Measurements from ENCODE around the gene GRAMD1A. TPM values are rescaled to one million over a fixed set of nuclear protein-coding genes. Genes with fewer than 3 reads are reported as not detected.

Gene GRAMD1A
- total and polyA plus RNA-seq, 12 donors = 19.5 to 49.4 (median 31.8) TPM

GRCh38 chr19:35017507-35017906 is 17.4 kb downstream of the GRAMD1A start:
- TF ChIP-seq CTCF (IDR thresholded peaks at IDR 0.05) = no peak
- WGBS, 2 donors = 79 to 87% methylated on average over 3 of the region's 3 CpGs
- Histone ChIP-seq H3K27me3 (no peaks in the 10 kb centered on the region), H3K27ac (peak overlapping the region in 3 of 10 donors; percentile 14 to 21 (median 15)), H3K4me3 (no peak overlapping the region), H3K4me1 (peaks cover 2 to 31% (median 9%) of the 10 kb centered on the region in 9 donors), H3K36me3 (peaks cover 0 to 93% (median 65%) of the 10 kb centered on the region in 9 donors), H3K9me3 (no peaks in the 10 kb centered on the region)
- ATAC-seq (no peak), DNase-seq (no peak)
- intact Hi-C loops (cut with DNase I) = no loop called here

- H3K9me3 ChIP-seq = no peaks in the 10 kb centered on the region
- no peak for ATAC-seq
- H3K36me3 ChIP-seq = peaks cover 0 to 100% (median 74%) of the 10 kb centered on the region in 9 donors
- 95 to 99% methylated on average over 4 of the region's 4 CpGs for WGBS, 2 donors
- no peaks in the 10 kb centered on the region for H3K27me3 ChIP-seq
- TF ChIP-seq CTCF (IDR thresholded peaks at IDR 0.05) = no peak
- no peak for DNase-seq
- no peak overlapping the region for H3K4me3 ChIP-seq
- intact Hi-C loops (cut with DNase I) = no loop called here
- H3K4me1 ChIP-seq = peaks cover 0 to 27% (median under 1%) of the 10 kb centered on the region in 9 donors
- no peak overlapping the region for H3K27ac ChIP-seq
Observed at GRCh38 chr19:35018379-35018778, 18.3 kb downstream of the GRAMD1A start.

- H3K4me3 ChIP-seq = no peak overlapping the region
- ATAC-seq (no peak), DNase-seq (no peak)
- H3K27me3 ChIP-seq = no peaks in the 10 kb centered on the region
- intact Hi-C loops (cut with DNase I) = no loop called here
- 94 to 95% methylated on average over 22 of the region's 22 CpGs for WGBS, 2 donors
- no peak for TF ChIP-seq CTCF (IDR thresholded peaks at IDR 0.05)
- no peaks in the 10 kb centered on the region for H3K9me3 ChIP-seq
- H3K27ac ChIP-seq = no peak overlapping the region
- peaks cover 0 to 24% (median 0%) of the 10 kb centered on the region in 9 donors for H3K4me1 ChIP-seq
- peaks cover 0 to 100% (median 77%) of the 10 kb centered on the region in 9 donors for H3K36me3 ChIP-seq
Observed at GRCh38 chr19:35019144-35019543, 19.0 kb downstream of the GRAMD1A start.

- intact Hi-C loops (cut with DNase I) = no loop called here
- DNase-seq = no peak
- Histone ChIP-seq H3K4me3 (no peak overlapping the region), H3K4me1 (peaks cover 0 to 9% (median 0%) of the 10 kb centered on the region in 9 donors), H3K36me3 (peaks cover 0 to 100% (median 74%) of the 10 kb centered on the region in 9 donors), H3K9me3 (no peaks in the 10 kb centered on the region), H3K27ac (no peak overlapping the region), H3K27me3 (no peaks in the 10 kb centered on the region)
- no peak for ATAC-seq
- no peak for TF ChIP-seq CTCF (IDR thresholded peaks at IDR 0.05)
- WGBS, 2 donors = 90 to 91% methylated on average over 10 of the region's 10 CpGs
Observed at GRCh38 chr19:35021016-35021415, 20.9 kb downstream of the GRAMD1A start.

Data from heart right ventricle (tissue), 16 donors.